HepG2 (cell line): Measurements from ENCODE around the gene HLA-DMB. TPM values are rescaled to one million over a fixed set of nuclear protein-coding genes. Genes with fewer than 3 reads are reported as not detected.
A peak's percentile ranks its signal among the peaks of the same experiment; 100 is the strongest.

Source experiments
- ATF7-NPFF ChIP-seq: sonication (generic); formaldehyde crosslinking; IDR thresholded peaks from 2 replicates; pipeline ENCODE4 v1.8.1; 2023; ENCODE audit warnings: mild to moderate bottlenecking, low read depth, missing genetic modification reagents, moderate library complexity
- BRD4 ChIP-seq: sonication (generic); formaldehyde crosslinking; IDR thresholded peaks from 2 replicates; pipeline ENCODE4 v1.4.0; 2020; ENCODE audit warnings: missing genetic modification reagents
- CCAR2 ChIP-seq: fragments of 200-400 bp; formaldehyde crosslinking; optimal IDR thresholded peaks from 2 replicates; pipeline ENCODE3; 2018; ENCODE audit warnings: low read depth, mild to moderate bottlenecking, low read length, moderate library complexity
- CEBPB ChIP-seq: IDR thresholded peaks from 2 replicates; pipeline ENCODE4 v1.6.1; 2011; ENCODE audit warnings: low read depth, low read length, improper control_type of control experiment, borderline replicate concordance
- DMAP1 ChIP-seq: IDR thresholded peaks from 2 replicates; pipeline ENCODE4 v1.6.1; 2016
- HMG20B ChIP-seq: conservative IDR thresholded peaks from 2 replicates; pipeline ENCODE4 v1.6.1; 2016; ENCODE audit warnings: missing genetic modification reagents, missing compliant biosample characterization
- HNRNPL ChIP-seq: fragments of 200-400 bp; formaldehyde crosslinking; IDR thresholded peaks from 2 replicates; pipeline ENCODE4 v1.6.1; 2017; ENCODE audit warnings: mild to moderate bottlenecking, low read depth, low read length
- KAT8 ChIP-seq: IDR thresholded peaks from 2 replicates; pipeline ENCODE4 v1.6.1; 2016; ENCODE audit warnings: missing genetic modification reagents, missing compliant biosample characterization
- KDM1A ChIP-seq: IDR thresholded peaks from 2 replicates; pipeline ENCODE4 v1.6.1; 2016; ENCODE audit warnings: missing compliant biosample characterization
- MTF1 ChIP-seq: sonication (generic); formaldehyde crosslinking; IDR thresholded peaks from 2 replicates; pipeline ENCODE4 v1.5.0; 2020; ENCODE audit warnings: missing genetic modification reagents
- NFRKB ChIP-seq: fragments of 450-650 bp; IDR thresholded peaks from 2 replicates; pipeline ENCODE4 v1.6.1; 2017
- NKX3-1 ChIP-seq: sonication (generic); formaldehyde crosslinking; IDR thresholded peaks from 2 replicates; pipeline ENCODE4 v1.5.0; 2020; ENCODE audit warnings: missing genetic modification reagents
- PHF5A ChIP-seq: IDR thresholded peaks from one replicate; pipeline ENCODE4 v1.6.1; 2018; ENCODE audit warnings: low read depth, missing genetic modification reagents; ENCODE audit not compliant: unreplicated experiment
- SMYD3 ChIP-seq: sonication (generic); formaldehyde crosslinking; IDR thresholded peaks from 2 replicates; pipeline ENCODE4 v1.8.1; 2023; ENCODE audit warnings: mild to moderate bottlenecking, missing genetic modification reagents
- SSRP1 ChIP-seq: IDR thresholded peaks from 2 replicates; pipeline ENCODE4 v1.6.1; 2016; ENCODE audit warnings: control low read depth
- TBX3 ChIP-seq: fragments of 450-650 bp; IDR thresholded peaks from 2 replicates; pipeline ENCODE4 v1.6.1; 2017; ENCODE audit warnings: antibody characterized with exemption, mild to moderate bottlenecking, inconsistent platforms, borderline replicate concordance
- TEAD3 ChIP-seq: optimal IDR thresholded peaks from 2 replicates; pipeline ENCODE3; 2016; ENCODE audit warnings: borderline replicate concordance
- TOE1 ChIP-seq: sonication (generic); formaldehyde crosslinking; IDR thresholded peaks from 2 replicates; pipeline ENCODE4 v1.4.0; 2020; ENCODE audit warnings: mild to moderate bottlenecking, missing genetic modification reagents
- TRIM24 ChIP-seq: sonication (generic); formaldehyde crosslinking; IDR thresholded peaks from 2 replicates; pipeline ENCODE4 v1.8.0; 2022; ENCODE audit warnings: mild to moderate bottlenecking, missing genetic modification reagents
- ZKSCAN8 ChIP-seq: IDR thresholded peaks from 2 replicates; pipeline ENCODE4 v1.6.1; 2016; ENCODE audit warnings: borderline replicate concordance, missing genetic modification reagents, missing compliant biosample characterization
- ZNF207 ChIP-seq: fragments of 450-650 bp; IDR thresholded peaks from 2 replicates; pipeline ENCODE4 v1.6.1; 2016; ENCODE audit warnings: antibody characterized with exemption, borderline replicate concordance
- ZNF326 ChIP-seq: sonication (generic); formaldehyde crosslinking; IDR thresholded peaks from 2 replicates; pipeline ENCODE4 v1.4.0; 2020; ENCODE audit warnings: missing genetic modification reagents, borderline replicate concordance
- ZNF329 ChIP-seq: sonication (generic); formaldehyde crosslinking; IDR thresholded peaks from 2 replicates; pipeline ENCODE4 v1.9.0; 2021; ENCODE audit warnings: low read depth, mild to moderate bottlenecking, missing genetic modification reagents
- ZNF556 ChIP-seq: sonication (generic); formaldehyde crosslinking; IDR thresholded peaks from 2 replicates; pipeline ENCODE4 v1.4.0; 2020; ENCODE audit warnings: mild to moderate bottlenecking, missing genetic modification reagents, borderline replicate concordance
- ZNF563 ChIP-seq: sonication (generic); formaldehyde crosslinking; IDR thresholded peaks from 2 replicates; pipeline ENCODE4 v1.8.0; 2022; ENCODE audit warnings: mild to moderate bottlenecking, moderate library complexity, missing genetic modification reagents
- ZNF781 ChIP-seq: sonication (generic); formaldehyde crosslinking; IDR thresholded peaks from 2 replicates; pipeline ENCODE4 v1.5.1; 2020; ENCODE audit warnings: borderline replicate concordance, mild to moderate bottlenecking, missing genetic modification reagents; ENCODE audit errors: not compliant biosample characterization
- polyA plus RNA-seq, 8 experiments: library from polyadenylated mRNA; depleted of rRNA in 3 of 8; stranded (reverse) in 7 of 8; unstranded in 1 of 8; fragments of >200 nt; fragmentation: Illumina TruSeq in 4 of 8; extraction: Trizol in 4 of 8; gene quantifications; 2 replicates each; pipeline versions ENCODE4 v1.2.1 to v1.2.3, GENCODE V29; 2011 to 2016; ENCODE audit warnings: low read depth in 4 of 8, missing spikeins in 1 of 8, mixed read lengths in 1 of 8; ENCODE audit not compliant: insufficient read depth in 1 of 8
- total RNA-seq, 5 experiments: library from RNA; depleted of rRNA; stranded (reverse); fragments of >200 nt; fragmentation: Illumina TruSeq; extraction: Trizol; gene quantifications; 2 replicates each; pipeline ENCODE4 v1.2.3, GENCODE V29; 2016; ENCODE audit warnings: low read depth in 1 of 5
- TF ChIP-seq, protein P1 (sequence below): sonication (generic); formaldehyde crosslinking; IDR thresholded peaks from 2 replicates; pipeline ENCODE4 v1.9.0; 2022; ENCODE audit warnings: missing genetic modification reagents, mild to moderate bottlenecking, borderline replicate concordance
- TF ChIP-seq, protein P2 (sequence below): sonication (generic); formaldehyde crosslinking; IDR thresholded peaks from 2 replicates; pipeline ENCODE4 v1.8.0; 2022; ENCODE audit warnings: mild to moderate bottlenecking, missing genetic modification reagents; ENCODE audit not compliant: insufficient replicate concordance

Gene HLA-DMB
- total and polyA plus RNA-seq, 2 of the 13 experiments (the other 11 are each of a cell fraction or from before 2014, with no cell fraction given) = not detected

DNA sequence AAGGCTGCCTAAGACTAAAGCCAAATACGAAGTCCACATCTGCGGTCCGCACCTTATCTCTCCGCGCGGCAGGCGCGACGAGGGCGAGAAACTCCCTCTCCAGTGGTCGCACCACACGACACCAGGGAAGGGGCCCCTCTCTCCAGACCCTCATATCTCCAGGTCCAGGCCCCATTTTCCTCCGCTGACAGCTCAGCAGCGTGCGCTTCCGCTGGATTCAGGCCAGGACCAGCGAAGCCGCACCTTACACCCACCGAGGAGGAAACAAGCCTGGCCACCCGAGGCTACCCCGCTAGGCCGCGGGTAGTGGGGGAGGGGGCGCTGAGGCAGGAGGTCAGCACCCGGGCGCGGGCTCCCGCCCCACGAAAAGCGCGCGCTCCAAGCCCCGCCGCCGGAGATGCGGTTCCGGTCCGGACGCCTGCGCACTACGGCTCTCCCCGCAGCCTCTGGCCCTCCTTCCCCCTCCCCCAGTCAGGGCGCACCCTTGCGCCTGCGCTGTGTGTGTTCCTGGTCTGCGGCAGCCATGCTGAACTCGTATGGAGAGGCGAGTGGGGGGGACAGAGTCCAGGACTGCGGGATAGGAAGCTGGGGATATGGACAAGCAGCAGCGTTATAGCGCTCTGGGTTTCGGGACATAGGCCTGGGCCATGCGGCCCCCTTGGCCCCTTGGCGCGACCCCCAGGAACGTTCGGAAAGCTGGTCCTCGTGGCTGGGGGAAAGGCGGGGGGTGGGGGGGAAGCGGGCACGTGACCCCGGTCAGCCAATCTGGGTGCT is 27.5 kb upstream of the HLA-DMB start, which contains the start of gene BRD2 (continued):
- TF ChIP-seq TBX3 (no peak), SMYD3 (CRISPR knock-in tag) (peak; percentile 94), ZNF207 (no peak), BRD4 (peak; percentile 92), HMG20B (CRISPR knock-in tag) (no peak; the same call in 1 of the 2 replicates), SSRP1 (peak; percentile 75; the same call in 1 of the 2 replicates), ZNF326 (CRISPR knock-in tag) (no peak), CCAR2 (no peak), PHF5A (CRISPR knock-in tag) (peak; percentile 84), MTF1 (CRISPR knock-in tag) (peak; percentile 51; the same call in 1 of the 2 replicates), ZNF781 (CRISPR knock-in tag) (peak; percentile 92), KDM1A (no peak), HNRNPL (0 out of 2 replicates have a peak, but pooled peaks have one; percentile 46), NFRKB (peak; percentile 39; the same call in 1 of the 2 replicates), NKX3-1 (CRISPR knock-in tag) (peak; percentile 94), ZNF563 (CRISPR knock-in tag) (peak; percentile 97), KAT8 (CRISPR knock-in tag) (peak; percentile 79; the same call in 1 of the 2 replicates), TRIM24 (CRISPR knock-in tag) (no peak), TEAD3 (CRISPR knock-in tag) (peak; percentile 70), ATF7-NPFF (CRISPR knock-in tag) (peak; percentile 100), ZKSCAN8 (CRISPR knock-in tag) (0 out of 2 replicates have a peak, but pooled peaks have one; percentile 16), ZNF556 (CRISPR knock-in tag) (peak; percentile 95), CEBPB (no peak), ZNF329 (CRISPR knock-in tag) (peak; percentile 89), DMAP1 (CRISPR knock-in tag) (peak; percentile 99), TOE1 (no peak)
- TF ChIP-seq, protein P1, sequence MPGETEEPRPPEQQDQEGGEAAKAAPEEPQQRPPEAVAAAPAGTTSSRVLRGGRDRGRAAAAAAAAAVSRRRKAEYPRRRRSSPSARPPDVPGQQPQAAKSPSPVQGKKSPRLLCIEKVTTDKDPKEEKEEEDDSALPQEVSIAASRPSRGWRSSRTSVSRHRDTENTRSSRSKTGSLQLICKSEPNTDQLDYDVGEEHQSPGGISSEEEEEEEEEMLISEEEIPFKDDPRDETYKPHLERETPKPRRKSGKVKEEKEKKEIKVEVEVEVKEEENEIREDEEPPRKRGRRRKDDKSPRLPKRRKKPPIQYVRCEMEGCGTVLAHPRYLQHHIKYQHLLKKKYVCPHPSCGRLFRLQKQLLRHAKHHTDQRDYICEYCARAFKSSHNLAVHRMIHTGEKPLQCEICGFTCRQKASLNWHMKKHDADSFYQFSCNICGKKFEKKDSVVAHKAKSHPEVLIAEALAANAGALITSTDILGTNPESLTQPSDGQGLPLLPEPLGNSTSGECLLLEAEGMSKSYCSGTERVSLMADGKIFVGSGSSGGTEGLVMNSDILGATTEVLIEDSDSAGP (CRISPR knock-in tag) = peak; percentile 95
- TF ChIP-seq, protein P2, sequence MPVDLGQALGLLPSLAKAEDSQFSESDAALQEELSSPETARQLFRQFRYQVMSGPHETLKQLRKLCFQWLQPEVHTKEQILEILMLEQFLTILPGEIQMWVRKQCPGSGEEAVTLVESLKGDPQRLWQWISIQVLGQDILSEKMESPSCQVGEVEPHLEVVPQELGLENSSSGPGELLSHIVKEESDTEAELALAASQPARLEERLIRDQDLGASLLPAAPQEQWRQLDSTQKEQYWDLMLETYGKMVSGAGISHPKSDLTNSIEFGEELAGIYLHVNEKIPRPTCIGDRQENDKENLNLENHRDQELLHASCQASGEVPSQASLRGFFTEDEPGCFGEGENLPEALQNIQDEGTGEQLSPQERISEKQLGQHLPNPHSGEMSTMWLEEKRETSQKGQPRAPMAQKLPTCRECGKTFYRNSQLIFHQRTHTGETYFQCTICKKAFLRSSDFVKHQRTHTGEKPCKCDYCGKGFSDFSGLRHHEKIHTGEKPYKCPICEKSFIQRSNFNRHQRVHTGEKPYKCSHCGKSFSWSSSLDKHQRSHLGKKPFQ (CRISPR knock-in tag) = peak; percentile 89
